GM06990 (cell line): ENCODE results near the gene CHAT.

Experiments used
- DNase-seq: peaks from one replicate; pipeline ENCODE4 v3.0.0-alpha.2; 2011; ENCODE audit not compliant: insufficient read length; ENCODE audit errors: extremely low read depth
- H3K27me3 ChIP-seq: replicated peaks from 2 replicates; pipeline ENCODE4 v1.6.0; 2011; ENCODE audit warnings: low read length; ENCODE audit not compliant: control insufficient read depth, insufficient read depth
- H3K36me3 ChIP-seq: 2 replicates; pipeline ENCODE4 v1.5.1; 2011; ENCODE audit warnings: low read length; ENCODE audit not compliant: control insufficient read depth, insufficient read depth
- H3K4me3 ChIP-seq: replicated peaks from 2 replicates; pipeline ENCODE4 v1.5.1; 2011; ENCODE audit warnings: low read depth, mild to moderate bottlenecking, control low read depth, low read length
- CTCF ChIP-seq: IDR thresholded peaks from 2 replicates; pipeline ENCODE4 v1.5.1; 2011; ENCODE audit warnings: low read length, control low read depth, mild to moderate bottlenecking, inconsistent platforms; ENCODE audit not compliant: insufficient read depth, poor library complexity, severe bottlenecking

The CHAT gene

GRCh38 chr10:49613882-49614241, at the start of gene CHAT:
CHAT (plus strand) TSS chr10:49614037; CDS start chr10:49614190, 153 bp downstream.
- no peak within 1 kb of the TSS for H3K4me3 ChIP-seq
- no peak for TF ChIP-seq CTCF
- DNase-seq = no peak
- peaks cover 7% of the 10 kb centered on the region for H3K27me3 ChIP-seq
- no peaks in the 10 kb centered on the region for H3K36me3 ChIP-seq

GRCh38 chr10:49564461-49565009, 49.3 kb upstream of the CHAT start:
- DNase-seq = no peak

GRCh38 chr10:49567810-49568209, 46.0 kb upstream of the CHAT start:
- no peaks in the 10 kb centered on the region for H3K36me3 ChIP-seq
- no peak for TF ChIP-seq CTCF
- no peak for DNase-seq
- no peaks in the 10 kb centered on the region for H3K27me3 ChIP-seq
- H3K4me3 ChIP-seq = no peak overlapping the region

More at GRCh38 chr10:49564461-49565009, 49.3 kb upstream of the CHAT start:
- Histone ChIP-seq H3K36me3 (no peaks in the 10 kb centered on the region), H3K4me3 (no peak overlapping the region), H3K27me3 (no peaks in the 10 kb centered on the region)
- TF ChIP-seq CTCF = no peak

GRCh38 chr10:49568235-49568634, 45.6 kb upstream of the CHAT start:
- Histone ChIP-seq H3K27me3 (no peaks in the 10 kb centered on the region), H3K4me3 (no peak overlapping the region), H3K36me3 (no peaks in the 10 kb centered on the region)
- DNase-seq = peak; percentile 67
- TF ChIP-seq CTCF = no peak

- H3K36me3 ChIP-seq = no peaks in the 10 kb centered on the region
- no peaks in the 10 kb centered on the region for H3K27me3 ChIP-seq
- no peak for TF ChIP-seq CTCF
- no peak overlapping the region for H3K4me3 ChIP-seq
- DNase-seq = no peak
Observed at GRCh38 chr10:49569031-49569631, 44.7 kb upstream of the CHAT start.

- TF ChIP-seq CTCF = no peak
- no peaks in the 10 kb centered on the region for H3K36me3 ChIP-seq
- H3K4me3 ChIP-seq = no peak overlapping the region
- no peak for DNase-seq
- H3K27me3 ChIP-seq = no peaks in the 10 kb centered on the region
Observed at GRCh38 chr10:49571388-49571787, 42.4 kb upstream of the CHAT start.
